ENCODE measurements around the gene CYP4F3. TPM values are rescaled to one million over a fixed set of nuclear protein-coding genes. Genes with fewer than 3 reads are reported as not detected.

The CYP4F3 gene
- total and polyA plus RNA-seq, 8 donors, result 0.14 to 3.7 (median 0.21) TPM

GRCh38 chr19:15684828-15685227 lies 44.1 kb downstream of the CYP4F3 start:
- Histone ChIP-seq H3K9me3 (peaks cover 0 to 9% of the 10 kb centered on the region in 2 donors), H3K36me3 (peaks cover 0 to 11% of the 10 kb centered on the region in 2 donors), H3K27me3 (no peaks in the 10 kb centered on the region), H3K4me1 (no peaks in the 10 kb centered on the region), H3K4me3 (no peak overlapping the region), H3K27ac (no peak overlapping the region)
- TF ChIP-seq CTCF (IDR thresholded peaks at IDR 0.05), result no peak
- DNase-seq (no peak), ATAC-seq (no peak)
- intact Hi-C loops (cut with DNase I), result no loop called here

GRCh38 chr19:15696654-15697194 lies 56.0 kb downstream of the CYP4F3 start:
- no peaks in the 10 kb centered on the region for H3K4me1 ChIP-seq
- no peak for TF ChIP-seq CTCF (IDR thresholded peaks at IDR 0.05)
- DNase-seq (no peak), ATAC-seq (no peak)
- H3K27ac ChIP-seq, result no peak overlapping the region
- no peaks in the 10 kb centered on the region for H3K9me3 ChIP-seq
- no peaks in the 10 kb centered on the region for H3K27me3 ChIP-seq
- no peak overlapping the region for H3K4me3 ChIP-seq
- H3K36me3 ChIP-seq, result no peaks in the 10 kb centered on the region
- intact Hi-C loops (cut with DNase I), result no loop called here

- DNase-seq (no peak), ATAC-seq (no peak)
- intact Hi-C loops (cut with DNase I), result no loop called here
- Histone ChIP-seq H3K4me1 (peaks cover 6 to 7% of the 10 kb centered on the region in 2 donors), H3K4me3 (no peak overlapping the region), H3K36me3 (no peaks in the 10 kb centered on the region), H3K27ac (no peak overlapping the region), H3K27me3 (peaks cover 0 to 4% of the 10 kb centered on the region in 2 donors), H3K9me3 (no peaks in the 10 kb centered on the region)
- no peak for TF ChIP-seq CTCF (IDR thresholded peaks at IDR 0.05)
Measured at GRCh38 chr19:15701757-15702533, 61.2 kb downstream of the CYP4F3 start.

- DNase-seq (peak in 3 of 4 donors; percentile 42 to 90 (median 59)), ATAC-seq (peak; percentile 63)
- Histone ChIP-seq H3K36me3 (no peaks in the 10 kb centered on the region), H3K4me1 (peaks cover 6 to 7% of the 10 kb centered on the region in 2 donors), H3K27me3 (peaks cover 0 to 4% of the 10 kb centered on the region in 2 donors), H3K27ac (no peak overlapping the region), H3K4me3 (no peak overlapping the region), H3K9me3 (peaks cover 0 to 1% of the 10 kb centered on the region in 2 donors)
- TF ChIP-seq CTCF (IDR thresholded peaks at IDR 0.05), result no peak
- intact Hi-C loops (cut with DNase I), result no loop called here
Measured at GRCh38 chr19:15702534-15702930, 61.8 kb downstream of the CYP4F3 start.

Other genes starting within 250 kb of the CYP4F3 start
- gene AKAP8L, start 221.9 kb upstream of the CYP4F3 start, total RNA-seq, result 10 to 100 TPM; 76.4 to 81.1 TPM
- gene AKAP8L, start 221.9 kb upstream of the CYP4F3 start, polyA plus RNA-seq (ENCODE audit: insufficient read length in 6 of 6), result 100 to 1,000 TPM in 5 of 6 donors, 10 to 100 TPM in 1; 91.7 to 129 (median 113) TPM
- gene WIZ, start 190.9 kb upstream of the CYP4F3 start, total RNA-seq, result 10 to 100 TPM; 31.0 to 36.2 TPM
- gene WIZ, start 190.9 kb upstream of the CYP4F3 start, polyA plus RNA-seq (ENCODE audit: insufficient read length in 6 of 6), result 10 to 100 TPM; 21.5 to 36.4 (median 27.5) TPM
- gene RASAL3, start 176.4 kb upstream of the CYP4F3 start, total RNA-seq, result 10 to 100 TPM in 1 of 2 donors, 1 to 10 TPM in 1; 7.6 to 27.1 TPM
- 1 to 10 TPM; 2.0 to 3.1 (median 2.5) TPM for gene RASAL3, start 176.4 kb upstream of the CYP4F3 start, polyA plus RNA-seq (ENCODE audit: insufficient read length in 6 of 6)
- not detected for gene PGLYRP2, start 161.4 kb upstream of the CYP4F3 start, total RNA-seq
- not detected for gene PGLYRP2, start 161.4 kb upstream of the CYP4F3 start, polyA plus RNA-seq (ENCODE audit: insufficient read length in 6 of 6)
- under 1 TPM in 1 of 2 donors, not detected in 1; 0.15 TPM for gene CYP4F22, start 132.4 kb upstream of the CYP4F3 start, total RNA-seq
- under 1 TPM in 1 of 6 donors, not detected in 5; 0.07 TPM for gene CYP4F22, start 132.4 kb upstream of the CYP4F3 start, polyA plus RNA-seq (ENCODE audit: insufficient read length in 6 of 6)
- not detected for gene CYP4F8, start 25.7 kb upstream of the CYP4F3 start, total RNA-seq
- under 1 TPM in 2 of 6 donors, not detected in 4; 0.04 to 0.10 TPM for gene CYP4F8, start 25.7 kb upstream of the CYP4F3 start, polyA plus RNA-seq (ENCODE audit: insufficient read length in 6 of 6)
- 1 to 10 TPM; 3.8 to 5.9 TPM for gene CYP4F12, start 32.2 kb downstream of the CYP4F3 start, total RNA-seq
- gene CYP4F12, start 32.2 kb downstream of the CYP4F3 start, polyA plus RNA-seq (ENCODE audit: insufficient read length in 6 of 6), result 10 to 100 TPM in 4 of 6 donors, 1 to 10 TPM in 2; 5.8 to 15.8 (median 11.0) TPM
- gene OR10H2, start 87.1 kb downstream of the CYP4F3 start, total RNA-seq, result not detected
- not detected for gene OR10H2, start 87.1 kb downstream of the CYP4F3 start, polyA plus RNA-seq (ENCODE audit: insufficient read length in 6 of 6)
- gene OR10H3, start 97.1 kb downstream of the CYP4F3 start, total RNA-seq, result not detected
- not detected for gene OR10H3, start 97.1 kb downstream of the CYP4F3 start, polyA plus RNA-seq (ENCODE audit: insufficient read length in 6 of 6)
- not detected for gene OR10H5, start 146.8 kb downstream of the CYP4F3 start, total RNA-seq
- under 1 TPM; 0.09 to 0.15 (median 0.11) TPM for gene OR10H5, start 146.8 kb downstream of the CYP4F3 start, polyA plus RNA-seq (ENCODE audit: insufficient read length in 6 of 6)
- gene OR10H1, start 174.8 kb downstream of the CYP4F3 start, total RNA-seq, result under 1 TPM in 1 of 2 donors, not detected in 1; 0.06 TPM
- under 1 TPM in 3 of 6 donors, not detected in 3; 0.04 to 0.11 (median 0.11) TPM for gene OR10H1, start 174.8 kb downstream of the CYP4F3 start, polyA plus RNA-seq (ENCODE audit: insufficient read length in 6 of 6)

Data from left lung (tissue), 10 donors.